DMS 273 (cell line): ENCODE results near the gene AURKB.
"Not testable (repeated sequence)": the region's sequence is repeated elsewhere in the genome, so short reads cannot be mapped to it uniquely, and the experiment has no call there.

ENCODE experiments used
- DNase-seq: peaks from one replicate; lab custom pipeline; 2025; ENCODE audit not compliant: unreplicated experiment; lab: John Stamatoyannopoulos, UW

The AURKB gene

DNA sequence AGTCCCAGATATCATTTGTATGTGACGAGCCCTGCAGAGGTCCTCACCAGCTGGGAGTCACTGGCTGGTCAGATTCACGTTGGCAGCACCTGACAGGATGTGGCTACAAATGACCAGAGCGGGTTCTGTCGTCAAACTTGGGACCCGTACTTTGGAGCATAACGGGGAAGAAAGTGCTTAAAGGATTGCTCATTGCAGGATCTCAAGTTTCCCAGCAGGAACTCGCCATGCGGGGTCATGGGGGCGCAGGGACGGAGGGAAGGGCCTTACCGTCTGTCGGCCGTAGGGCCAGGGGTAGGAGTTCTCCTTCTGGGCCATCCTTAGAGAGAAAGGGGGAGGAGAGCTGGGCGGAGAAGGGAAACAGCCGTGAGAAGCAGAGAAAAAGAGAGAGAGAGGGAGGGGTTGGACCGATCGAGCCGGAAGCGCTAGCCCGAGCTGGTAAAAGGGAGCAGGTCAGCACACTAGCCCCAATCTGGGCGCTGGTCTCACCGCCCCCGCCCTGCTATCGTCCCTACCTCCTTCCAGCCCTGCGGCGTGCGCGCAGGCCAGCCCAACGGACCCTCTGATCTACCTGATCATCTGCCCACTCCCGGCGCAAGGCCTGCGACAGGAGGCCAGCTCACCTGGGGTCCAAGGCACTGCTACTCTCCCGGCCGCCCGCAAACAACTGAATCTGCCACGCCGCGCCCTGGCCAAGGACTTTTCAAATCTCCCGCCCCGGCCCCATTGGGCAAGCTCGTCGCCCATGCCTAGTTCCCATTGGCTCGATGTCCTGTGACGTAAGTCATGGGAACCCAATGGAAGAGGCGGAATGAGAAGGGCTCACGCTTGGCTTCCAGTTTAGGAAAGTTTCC is at the start of gene AURKB:
AURKB (minus strand) TSS at position 669 of the 854 bp plus-strand sequence; CDS start at position 318, 351 bp downstream.
- peak; percentile 97 for DNase-seq

DNA sequence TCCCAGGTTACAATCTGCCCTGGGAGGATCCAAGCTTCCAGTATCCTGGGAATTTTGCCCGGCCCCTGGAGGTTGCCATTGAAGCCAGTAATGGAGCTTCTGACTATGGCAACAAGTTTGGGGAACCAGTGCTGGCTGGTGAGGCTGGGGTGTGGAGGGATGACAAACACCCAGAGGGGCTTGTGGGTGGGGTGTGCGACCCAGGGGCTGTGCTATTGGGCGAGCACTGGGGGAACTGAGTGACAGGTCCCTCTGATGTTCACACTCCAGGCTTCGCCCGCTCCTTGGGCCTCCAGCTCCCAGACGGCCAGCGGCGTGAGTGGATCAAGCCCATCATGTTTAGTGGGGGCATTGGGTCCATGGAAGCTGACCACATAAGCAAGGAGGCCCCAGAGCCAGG is 47.4 kb upstream of the AURKB start:
- DNase-seq = no peak

DNA sequence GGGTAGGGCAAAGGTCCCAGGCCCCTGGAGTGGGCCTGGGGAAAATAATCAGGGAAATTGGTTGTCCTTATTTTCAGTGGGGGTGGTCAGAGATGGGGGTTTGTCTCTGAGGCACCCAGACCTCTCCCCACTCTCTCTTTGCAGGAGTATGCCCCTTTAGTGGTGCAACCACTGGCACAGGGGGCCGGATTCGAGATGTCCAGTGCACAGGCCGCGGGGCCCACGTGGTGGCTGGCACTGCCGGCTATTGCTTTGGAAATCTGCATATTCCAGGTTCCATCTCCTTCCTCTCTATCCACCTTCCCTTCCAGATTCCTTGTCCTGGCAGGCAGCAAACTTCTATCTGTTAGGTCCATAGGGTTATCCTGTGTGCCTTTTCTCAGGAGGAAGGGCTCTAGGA is 46.3 kb upstream of the AURKB start:
- DNase-seq = no peak

DNA sequence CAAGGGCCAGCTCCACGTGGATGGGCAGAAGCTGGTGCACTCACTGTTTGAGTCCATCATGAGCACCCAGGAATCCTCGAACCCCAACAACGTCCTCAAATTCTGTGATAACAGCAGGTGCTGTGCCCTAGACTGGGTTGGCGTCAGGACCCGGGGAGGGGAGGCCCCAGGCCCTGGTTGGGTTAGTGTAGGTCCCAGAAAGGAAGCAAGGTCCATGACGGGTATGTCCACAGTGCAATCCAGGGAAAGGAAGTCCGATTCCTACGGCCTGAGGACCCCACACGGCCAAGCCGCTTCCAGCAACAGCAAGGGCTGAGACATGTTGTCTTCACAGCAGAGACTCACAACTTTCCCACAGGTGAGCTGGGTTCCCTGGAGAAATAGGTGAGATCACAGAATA is 45.9 kb upstream of the AURKB start:
- no peak for DNase-seq

DNA sequence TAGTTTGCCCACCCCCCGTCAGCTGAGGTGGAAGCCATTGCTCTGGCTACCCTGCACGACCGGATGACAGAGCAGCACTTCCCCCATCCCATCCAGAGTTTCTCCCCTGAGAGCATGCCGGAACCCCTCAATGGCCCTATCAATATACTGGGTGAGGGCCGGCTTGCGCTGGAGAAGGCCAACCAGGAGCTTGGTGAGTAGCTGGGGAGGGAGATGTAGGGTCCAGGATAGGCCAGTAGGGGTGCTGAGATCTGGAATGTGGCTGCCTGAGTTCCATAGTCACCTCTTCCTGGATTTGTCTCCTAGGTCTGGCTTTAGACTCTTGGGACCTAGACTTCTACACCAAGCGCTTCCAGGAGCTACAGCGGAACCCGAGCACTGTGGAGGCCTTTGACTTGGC is 45.1 kb upstream of the AURKB start:
- DNase-seq = peak; percentile 26

DNA sequence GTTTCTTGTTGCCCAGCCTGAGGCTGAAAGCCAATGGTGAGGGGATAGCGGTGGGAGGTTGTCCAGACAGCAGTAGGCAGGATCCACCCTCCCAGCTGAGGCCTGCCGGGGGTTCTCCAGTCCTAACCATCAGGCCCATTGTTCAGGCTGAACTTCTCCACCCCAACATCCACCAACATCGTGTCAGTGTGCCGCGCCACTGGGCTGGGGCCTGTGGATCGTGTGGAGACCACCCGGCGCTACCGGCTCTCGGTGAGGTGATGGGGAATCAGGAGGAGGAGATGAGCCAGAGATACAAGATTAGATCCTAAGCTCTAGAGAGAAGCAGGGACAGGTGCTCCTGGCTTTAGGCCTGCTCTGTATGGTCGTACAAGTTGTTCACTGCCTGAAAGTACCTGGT is 44.5 kb upstream of the AURKB start:
- no peak for DNase-seq

DNA sequence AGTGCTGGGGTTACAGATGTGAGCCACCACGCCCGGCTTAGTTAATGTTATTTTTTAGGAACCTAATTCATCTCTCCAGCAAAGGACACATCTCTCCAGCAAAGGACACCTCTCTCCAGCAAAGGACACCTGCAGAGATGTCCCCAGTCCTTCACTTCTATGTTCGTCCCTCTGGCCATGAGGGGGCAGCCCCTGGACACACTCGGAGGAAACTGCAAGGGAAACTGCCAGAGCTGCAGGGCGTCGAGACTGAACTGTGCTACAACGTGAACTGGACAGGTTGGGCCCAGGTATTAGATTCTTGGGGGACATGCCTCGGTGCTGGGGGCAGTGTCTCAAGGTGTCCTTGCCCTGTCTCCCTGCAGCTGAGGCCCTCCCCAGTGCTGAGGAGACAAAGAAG is 43.4 kb upstream of the AURKB start:
- DNase-seq = peak; percentile 36

DNA sequence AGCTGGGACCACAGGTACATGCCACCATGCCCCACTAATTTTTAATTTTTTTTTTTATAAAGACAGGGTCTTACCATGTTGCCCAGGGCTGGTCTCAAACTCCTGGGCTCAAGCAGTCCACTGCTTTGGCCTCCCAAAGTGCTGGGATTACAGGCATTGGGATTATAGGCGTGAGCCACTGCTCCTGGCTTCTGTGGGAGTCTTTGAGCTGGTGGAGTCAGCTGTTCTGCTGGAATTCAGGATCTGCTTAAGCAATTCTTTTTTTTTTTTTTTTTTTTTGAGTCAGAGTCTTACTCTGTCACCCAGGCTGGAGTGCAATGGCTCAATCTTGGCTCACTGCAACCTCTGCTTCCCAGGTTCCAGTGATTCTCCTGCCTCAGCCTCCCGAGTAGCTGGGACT is 41.0 kb upstream of the AURKB start:
- not testable (repeated sequence) for DNase-seq

DNA sequence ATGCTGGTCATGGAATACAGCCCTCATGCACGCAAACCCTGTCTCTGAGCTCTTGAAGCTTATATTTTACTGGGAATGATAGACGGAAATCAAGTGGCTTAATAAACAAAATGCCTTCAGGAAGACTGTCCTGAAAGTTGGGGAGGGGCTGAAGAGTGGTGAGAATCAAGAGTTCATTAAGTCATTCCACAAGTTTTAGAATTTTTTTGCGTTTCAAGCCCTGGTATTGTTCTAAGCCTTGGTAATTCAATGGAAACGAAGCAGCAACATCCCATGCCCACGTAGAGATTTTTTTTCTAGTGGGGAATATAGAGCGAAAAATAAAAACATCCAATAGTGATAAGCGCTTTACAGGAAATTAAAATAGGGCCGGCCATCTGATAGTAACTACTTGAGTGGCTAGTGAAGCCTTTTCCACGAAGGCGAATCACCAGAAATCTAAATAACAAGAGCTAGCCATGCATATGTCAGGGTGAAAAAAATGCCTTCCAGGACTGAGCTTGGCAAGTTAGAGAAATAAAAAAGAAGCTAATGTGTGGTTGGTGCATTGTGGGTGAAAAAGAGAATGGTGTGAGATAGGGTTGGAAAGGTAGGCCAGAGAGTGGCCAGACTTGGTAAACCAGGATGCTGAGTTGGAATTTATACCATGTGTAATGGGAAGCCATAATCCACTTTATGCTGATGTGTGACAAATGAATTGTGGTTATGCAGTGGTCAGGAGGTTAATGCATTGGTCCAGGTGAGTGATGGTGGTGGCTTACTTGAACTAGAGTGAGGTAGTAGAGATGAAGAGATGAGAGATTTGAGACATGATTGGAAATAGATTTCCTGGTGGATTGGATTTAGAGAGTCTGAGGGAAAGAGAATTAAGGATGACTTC is 39.5 kb upstream of the AURKB start:
- DNase-seq = no peak

DNA sequence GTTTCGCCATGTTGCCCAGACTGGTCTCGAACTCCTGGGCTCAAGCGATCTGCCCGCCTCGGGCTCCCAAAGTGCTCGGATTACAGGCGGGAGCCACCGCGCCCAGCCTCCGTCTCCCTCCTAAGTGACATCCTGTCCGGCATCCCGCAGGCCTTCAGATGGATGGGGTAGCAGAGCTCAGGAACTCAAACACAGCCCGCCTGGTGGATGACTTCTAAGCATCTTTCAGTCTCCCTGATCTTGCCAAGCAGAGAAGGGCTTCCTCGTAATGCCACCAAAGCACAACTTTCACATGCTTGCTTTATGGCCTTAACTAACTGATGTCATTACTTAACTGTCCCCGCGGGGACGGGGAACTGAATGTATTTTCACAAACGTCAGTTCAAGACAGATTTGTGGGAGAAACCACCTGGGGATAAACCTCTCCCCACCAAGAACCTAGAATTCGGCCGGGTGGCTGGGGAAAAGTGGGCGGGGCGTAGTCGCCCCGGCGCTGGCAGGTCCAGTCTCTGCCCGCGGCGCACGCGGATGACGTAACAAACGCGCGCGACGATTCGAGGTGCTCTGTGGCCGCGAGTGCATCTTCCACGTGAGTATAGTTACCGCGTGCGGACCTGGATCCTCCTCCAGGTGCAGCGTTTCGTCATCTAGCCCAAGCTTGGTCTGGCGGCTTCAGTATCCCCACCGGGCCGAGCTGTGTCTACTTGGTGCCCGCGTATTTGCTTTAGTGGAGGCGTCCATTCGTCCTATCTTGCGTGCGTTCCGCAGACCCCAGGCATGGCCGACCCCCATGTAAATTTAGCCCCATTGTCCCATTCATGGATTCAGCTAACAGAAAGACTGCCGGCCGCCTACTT is 38.6 kb upstream of the AURKB start, which contains the start of gene PFAS:
PFAS (plus strand) TSS at position 539 of the 857 bp plus-strand sequence. CDS start 4,649 bp downstream, outside the sequence.
- peak; percentile 98 for DNase-seq

DNA sequence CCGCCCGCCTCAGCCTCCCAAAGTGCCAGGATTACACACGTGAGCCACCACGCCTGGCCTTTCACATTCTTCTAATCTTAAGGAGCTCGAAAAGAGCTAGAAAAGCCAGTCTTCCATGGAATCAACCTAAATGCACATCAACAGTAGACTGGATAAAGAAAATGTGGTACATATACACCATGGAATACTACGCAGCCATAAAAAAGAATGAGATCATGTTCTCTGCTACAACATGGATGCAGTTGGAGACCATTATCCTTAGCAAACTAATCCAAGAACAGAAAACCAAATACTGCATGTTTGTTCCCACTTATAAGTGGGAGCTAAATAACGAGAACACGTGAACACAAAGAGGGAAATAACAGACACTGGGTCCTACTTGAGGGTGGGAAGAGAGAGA is 34.4 kb upstream of the AURKB start:
- no peak for DNase-seq

DNA sequence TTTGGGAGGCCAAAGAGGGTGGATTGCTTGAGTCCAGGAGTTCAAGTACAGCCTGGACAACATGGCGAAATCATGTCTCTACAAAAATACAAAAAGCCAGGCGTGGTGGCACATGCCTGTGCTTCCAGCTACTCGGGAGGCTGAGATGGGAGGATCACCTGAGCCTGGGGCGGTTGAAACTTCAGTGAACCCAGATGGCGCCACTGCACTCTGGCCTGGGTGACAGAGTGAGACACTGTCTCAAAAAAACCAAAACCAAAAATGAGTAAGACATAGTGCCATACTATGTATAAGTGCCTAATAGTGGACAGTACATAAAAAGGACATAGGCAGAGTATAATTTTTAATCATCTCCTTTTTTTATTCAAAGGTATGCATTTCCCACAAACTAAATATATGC is 33.5 kb upstream of the AURKB start:
- no peak for DNase-seq

DNA sequence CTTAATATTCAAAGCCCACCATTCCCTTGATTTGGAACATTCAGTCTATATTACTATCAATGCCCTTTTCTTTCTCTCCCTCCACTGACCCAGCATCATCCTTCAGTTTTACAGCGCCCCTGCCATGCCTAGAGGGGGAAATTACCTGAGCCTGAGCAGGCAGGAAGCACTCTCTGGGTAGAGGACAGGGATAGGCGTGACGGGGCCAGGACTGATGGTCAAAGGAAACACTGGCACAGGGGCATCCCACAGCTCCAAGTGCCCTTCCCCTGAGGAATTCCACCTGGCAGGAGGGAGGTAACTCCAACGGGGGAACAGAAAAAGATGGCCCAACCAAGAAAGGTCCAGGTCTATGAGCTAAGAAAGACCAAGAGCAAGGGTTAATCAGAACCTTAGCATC is 27.5 kb upstream of the AURKB start:
- no peak for DNase-seq

DNA sequence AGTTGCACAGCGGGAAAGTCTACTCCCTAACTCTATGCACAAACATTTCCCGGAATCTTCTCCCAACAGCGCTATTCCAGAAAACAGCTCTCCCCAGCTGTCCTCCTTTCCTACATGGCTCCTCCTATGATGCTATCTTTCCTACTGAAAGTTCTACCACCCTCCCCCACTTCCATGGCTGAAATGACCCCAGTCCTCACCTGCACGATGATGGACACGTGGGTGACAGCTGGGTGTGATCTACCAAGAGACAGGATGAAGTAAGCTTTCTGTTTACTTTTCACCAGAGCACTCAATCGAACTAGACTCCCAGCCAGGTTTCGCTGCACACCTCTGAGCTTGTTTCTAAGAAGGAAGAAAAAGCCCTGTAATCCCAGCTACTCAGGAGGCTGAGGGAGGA is 26.8 kb upstream of the AURKB start:
- no peak for DNase-seq

DNA sequence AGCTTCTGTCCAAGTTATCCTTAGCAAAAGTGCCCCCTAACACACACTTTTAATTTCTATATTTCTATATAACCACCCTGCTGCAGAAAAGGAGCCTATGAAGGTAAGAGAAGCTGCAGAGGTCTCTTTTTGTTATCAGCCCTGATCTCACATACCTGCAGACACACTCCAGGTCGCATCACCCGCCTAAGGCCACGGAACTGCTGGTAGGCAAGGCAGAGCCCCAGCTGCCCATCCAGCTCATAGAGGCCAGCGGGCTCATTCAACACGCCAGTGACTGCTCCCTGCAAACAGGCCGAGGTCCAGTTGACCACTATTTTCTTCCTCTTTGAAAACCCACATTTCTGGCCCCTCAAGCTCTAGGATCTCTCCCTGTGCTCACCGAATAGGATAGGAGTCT is 25.3 kb upstream of the AURKB start:
- DNase-seq = no peak

DNA sequence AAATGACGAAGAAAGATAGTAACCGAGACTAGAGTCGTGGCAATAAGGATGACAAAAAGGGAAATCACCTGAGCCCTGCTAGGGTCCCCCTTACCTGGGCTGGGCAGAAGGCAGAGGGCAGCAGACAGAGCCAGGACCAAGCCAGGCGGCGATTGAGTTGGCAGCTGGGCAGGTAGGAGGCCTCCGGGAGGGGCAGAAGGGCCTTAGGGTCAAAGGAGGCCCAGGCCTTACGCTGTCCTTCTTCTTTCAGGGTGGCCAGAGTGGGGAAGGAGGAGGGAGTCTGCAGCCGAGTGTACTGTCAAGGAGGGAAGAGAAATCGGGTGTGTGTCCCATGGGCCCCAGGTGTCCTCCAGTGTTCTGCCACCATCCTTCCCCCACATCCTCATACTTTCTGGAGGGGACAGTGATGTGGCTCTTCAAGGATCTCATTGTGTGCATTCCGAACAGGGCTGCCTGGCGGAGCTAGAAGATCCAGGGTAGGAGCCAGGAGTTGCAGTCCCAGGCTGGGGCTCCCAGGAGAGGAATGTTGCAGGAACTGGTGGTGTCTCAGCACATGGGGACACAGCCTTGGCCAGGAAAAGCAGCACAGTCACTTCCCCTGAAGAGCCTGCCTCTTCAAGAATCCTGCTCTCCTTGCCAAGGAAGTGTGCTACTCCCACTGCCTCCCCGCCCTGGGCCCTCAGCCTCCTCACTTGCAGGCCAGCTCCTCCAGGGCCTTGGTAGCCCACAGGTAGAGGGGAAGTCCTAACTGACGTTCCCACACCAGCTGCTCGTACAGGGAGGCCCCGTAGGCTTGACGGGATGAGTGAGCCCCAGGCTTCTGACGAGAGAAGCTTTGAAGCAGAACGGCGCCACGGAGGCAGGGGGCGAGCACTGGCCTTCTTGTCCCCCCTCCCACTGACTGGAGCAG is 24.2 kb upstream of the AURKB start:
- DNase-seq = no peak

DNA sequence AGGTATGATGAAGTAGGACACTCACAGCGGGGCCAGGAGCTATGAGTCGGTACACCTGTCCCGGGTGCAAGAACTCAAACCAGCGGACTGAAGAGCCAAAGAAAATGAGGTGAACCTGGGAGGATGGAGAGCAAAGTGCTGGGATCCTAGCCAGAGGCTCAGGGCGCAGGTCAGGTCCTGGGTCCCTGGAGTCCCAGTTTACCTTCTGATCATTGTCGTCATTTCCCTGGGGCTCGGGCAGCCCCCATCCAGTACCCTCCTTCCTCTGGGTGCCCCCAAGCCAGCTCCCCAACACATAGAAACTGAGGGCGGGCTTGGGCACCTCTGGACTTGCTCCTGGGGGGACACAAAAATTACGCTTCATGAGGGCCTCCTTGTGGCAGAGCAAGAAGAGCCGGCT is 21.3 kb upstream of the AURKB start:
- no peak for DNase-seq

DNA sequence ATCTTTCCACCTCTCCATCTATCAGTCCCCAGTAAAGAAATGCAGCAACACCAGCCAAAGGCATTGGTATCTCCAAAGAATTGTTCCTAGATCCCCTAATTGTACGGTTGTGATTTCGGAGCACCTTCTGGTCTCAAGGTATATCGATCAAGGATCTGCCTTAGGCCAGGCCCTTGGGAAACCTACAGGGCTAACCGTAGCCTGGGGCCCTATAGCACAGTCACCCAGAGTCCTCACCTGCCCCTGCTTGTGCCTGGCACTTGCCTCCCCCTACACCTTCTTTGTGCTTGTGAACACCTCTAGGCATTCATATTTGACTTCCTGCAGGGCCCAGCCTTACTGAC is 16.8 kb upstream of the AURKB start:
- DNase-seq = no peak

DNA sequence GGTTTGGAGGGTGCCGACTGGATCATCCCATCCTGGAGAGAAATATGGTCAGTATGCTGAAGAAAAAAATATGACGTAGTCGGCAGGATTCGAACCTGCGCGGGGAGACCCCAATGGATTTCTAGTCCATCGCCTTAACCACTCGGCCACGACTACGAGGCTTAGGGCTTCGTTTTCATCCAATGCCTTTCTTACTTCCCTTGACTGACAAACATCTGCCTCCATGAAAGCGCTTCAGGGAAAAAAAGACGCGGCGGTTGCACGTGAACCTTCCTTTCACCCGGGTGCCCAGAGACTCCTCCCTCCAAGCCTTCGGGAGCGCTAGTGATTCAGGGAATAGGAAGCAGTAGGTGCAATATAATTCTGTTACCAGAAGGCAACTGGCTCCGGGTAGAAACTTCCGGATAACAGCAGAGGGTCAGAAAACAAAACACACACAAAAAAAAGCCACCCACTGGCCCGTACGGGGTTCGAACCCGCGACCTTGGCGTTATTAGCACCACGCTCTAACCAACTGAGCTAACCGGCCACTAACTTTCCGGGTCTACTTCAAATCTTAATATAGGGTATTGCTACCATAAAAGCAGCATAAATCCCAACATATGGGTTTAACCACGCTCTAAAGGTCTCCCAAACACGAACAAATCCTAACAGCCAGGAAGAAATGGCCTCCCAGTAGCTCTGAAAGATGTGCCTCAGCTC is 16.3 kb upstream of the AURKB start:
- DNase-seq = peak; percentile 67
